ENCODE measurements around the gene HDAC7.

HDAC7 gene

GRCh38 chr12:47774663-47775062, 45.0 kb downstream of the HDAC7 start:
- ATAC-seq = no peak
- TF ChIP-seq POU6F1 (CRISPR knock-in tag; IDR thresholded peaks at IDR 0.05; ENCODE audit: borderline replicate concordance, low read depth) (no peak), CSDC2 (CRISPR knock-in tag; IDR thresholded peaks at IDR 0.05) (no peak), CREB5 (CRISPR knock-in tag; IDR thresholded peaks at IDR 0.05; ENCODE audit: low read depth) (no peak), TCF4 (CRISPR knock-in tag; IDR thresholded peaks at IDR 0.05; ENCODE audit: borderline replicate concordance) (no peak), BACH2 (CRISPR knock-in tag; IDR thresholded peaks at IDR 0.05; ENCODE audit: borderline replicate concordance) (no peak), TOX (CRISPR knock-in tag; IDR thresholded peaks at IDR 0.05; ENCODE audit: borderline replicate concordance) (no peak), GLIS3 (CRISPR knock-in tag; IDR thresholded peaks at IDR 0.05) (no peak), ZNF565 (CRISPR knock-in tag; conservative IDR thresholded peaks at IDR 0.05; ENCODE audit: low read depth) (no peak), ZFP30 (CRISPR knock-in tag; IDR thresholded peaks at IDR 0.05) (no peak), ARNTL (CRISPR knock-in tag; IDR thresholded peaks at IDR 0.05; ENCODE audit: borderline replicate concordance, low read depth) (no peak), ZNF8 (CRISPR knock-in tag; IDR thresholded peaks at IDR 0.05) (no peak), ESRRG (CRISPR knock-in tag; IDR thresholded peaks at IDR 0.05) (no peak)

GRCh38 chr12:47773858-47774580, 45.7 kb downstream of the HDAC7 start:
- peak; percentile 10 for ATAC-seq
- TF ChIP-seq RARB (CRISPR knock-in tag; IDR thresholded peaks at IDR 0.05) (no peak), ZC3H10 (CRISPR knock-in tag; IDR thresholded peaks at IDR 0.05) (no peak), ISL1 (CRISPR knock-in tag; IDR thresholded peaks at IDR 0.05) (no peak), POU6F1 (CRISPR knock-in tag; IDR thresholded peaks at IDR 0.05; ENCODE audit: borderline replicate concordance, low read depth) (no peak), PPARA (CRISPR knock-in tag; IDR thresholded peaks at IDR 0.05; ENCODE audit: borderline replicate concordance) (no peak), BACH2 (CRISPR knock-in tag; IDR thresholded peaks at IDR 0.05; ENCODE audit: borderline replicate concordance) (no peak), TSHZ2 (CRISPR knock-in tag; IDR thresholded peaks at IDR 0.05) (no peak), ZNF70 (CRISPR knock-in tag; IDR thresholded peaks at IDR 0.05) (no peak), TOX (CRISPR knock-in tag; IDR thresholded peaks at IDR 0.05; ENCODE audit: borderline replicate concordance) (no peak), ZNF565 (CRISPR knock-in tag; conservative IDR thresholded peaks at IDR 0.05; ENCODE audit: low read depth) (no peak), ZFP30 (CRISPR knock-in tag; IDR thresholded peaks at IDR 0.05) (no peak), TCF4 (CRISPR knock-in tag; IDR thresholded peaks at IDR 0.05; ENCODE audit: borderline replicate concordance) (no peak), PATZ1 (CRISPR knock-in tag; IDR thresholded peaks at IDR 0.05; ENCODE audit: borderline replicate concordance) (no peak), GLIS3 (CRISPR knock-in tag; IDR thresholded peaks at IDR 0.05) (no peak), ARNTL (CRISPR knock-in tag; IDR thresholded peaks at IDR 0.05; ENCODE audit: borderline replicate concordance, low read depth) (no peak), CSDC2 (CRISPR knock-in tag; IDR thresholded peaks at IDR 0.05) (no peak)
